ENCODE data around the gene PTPN5.

PTPN5 gene

DNA sequence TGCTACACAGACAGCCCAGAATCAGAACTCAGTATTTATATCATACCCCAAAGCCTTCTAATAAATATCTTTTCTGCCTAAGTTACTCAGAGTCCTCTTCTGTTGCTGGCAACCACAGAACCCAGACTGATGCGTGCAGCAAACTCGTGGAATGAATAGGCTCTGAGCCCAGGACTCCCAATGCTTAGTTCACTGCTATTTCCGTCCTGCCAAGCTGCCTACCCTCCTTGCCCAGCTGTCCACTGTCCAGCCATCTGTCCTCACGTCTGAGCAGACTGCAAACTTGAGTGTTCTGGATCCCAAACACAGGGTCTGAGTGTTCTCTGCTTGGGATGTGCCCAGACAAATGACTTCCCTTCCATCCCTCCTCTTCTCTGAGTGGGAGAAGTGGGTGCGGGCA lies 19.4 kb downstream of the PTPN5 start:
- DNase-seq, result no peak

DNA sequence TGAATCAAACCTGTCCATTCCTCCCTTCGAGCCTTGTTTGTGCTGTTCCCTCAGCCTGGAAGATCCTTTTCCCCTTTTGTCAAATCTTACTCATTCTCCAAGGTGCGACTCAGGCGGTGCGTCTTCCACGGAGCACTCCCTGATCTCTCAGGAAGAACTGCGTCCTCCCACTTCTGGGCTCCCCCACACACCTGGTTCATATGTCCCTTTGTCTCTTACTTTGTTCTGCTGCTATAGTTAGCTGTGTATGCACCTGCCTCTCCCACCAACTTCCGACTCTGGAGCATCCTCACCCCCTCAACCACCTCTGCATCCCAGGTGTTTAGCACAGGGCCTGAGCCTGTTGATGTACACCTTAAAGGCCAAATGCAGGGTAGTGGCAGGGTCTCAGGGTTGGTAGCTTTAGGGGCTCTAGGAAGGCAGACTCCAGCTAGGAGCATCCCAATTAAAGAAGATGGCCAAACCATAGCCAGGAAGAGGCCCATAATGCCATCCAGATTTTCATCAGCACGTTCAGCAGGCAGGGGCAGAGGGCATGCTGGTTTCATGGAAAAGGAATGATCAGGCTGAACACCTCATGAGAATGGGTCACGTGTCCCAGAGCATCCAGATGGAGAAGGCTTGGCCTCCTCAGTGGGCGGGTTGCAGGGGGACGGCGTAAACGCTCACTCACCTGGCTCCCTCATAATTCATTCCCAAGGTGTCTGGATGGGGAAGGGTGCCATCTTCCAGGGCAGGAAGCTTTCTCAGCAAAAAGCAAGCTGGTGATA lies 20.1 kb downstream of the PTPN5 start:
- no peak for DNase-seq

DNA sequence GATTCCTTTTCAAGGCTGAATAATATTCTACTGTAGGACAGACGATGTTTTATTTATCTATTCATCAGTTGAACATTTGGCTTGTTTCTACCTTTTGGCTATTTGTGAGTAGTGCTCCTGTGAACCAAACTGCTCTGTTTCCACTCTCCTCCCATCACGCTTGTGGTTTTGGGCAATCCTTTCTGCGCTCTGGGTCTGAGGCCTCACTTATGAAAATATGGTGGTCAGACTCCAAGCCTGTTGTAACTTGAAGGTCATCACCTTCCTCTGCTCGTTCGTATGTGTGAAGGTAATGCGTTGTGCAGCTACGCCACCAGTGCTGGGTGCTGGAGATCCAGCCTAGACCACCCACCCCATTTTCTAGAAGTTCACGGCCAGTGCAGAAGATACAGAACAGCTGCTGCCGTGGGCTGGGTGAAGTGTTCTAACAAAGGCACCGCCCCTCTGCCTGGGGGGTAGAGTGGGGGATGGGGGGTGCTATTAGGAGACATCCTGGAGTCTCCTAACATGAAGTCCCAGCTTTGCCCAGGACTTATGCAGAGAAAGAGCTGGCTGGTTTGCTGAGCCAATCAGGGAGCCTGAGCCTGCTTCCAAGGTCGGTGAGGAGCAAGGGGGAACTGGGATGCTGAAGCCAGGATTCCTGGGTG lies 21.0 kb downstream of the PTPN5 start:
- DNase-seq, result no peak

- DNase-seq, result no peak
Measured at GRCh38 chr11:18769802-18770456, 21.7 kb downstream of the PTPN5 start.

DNA sequence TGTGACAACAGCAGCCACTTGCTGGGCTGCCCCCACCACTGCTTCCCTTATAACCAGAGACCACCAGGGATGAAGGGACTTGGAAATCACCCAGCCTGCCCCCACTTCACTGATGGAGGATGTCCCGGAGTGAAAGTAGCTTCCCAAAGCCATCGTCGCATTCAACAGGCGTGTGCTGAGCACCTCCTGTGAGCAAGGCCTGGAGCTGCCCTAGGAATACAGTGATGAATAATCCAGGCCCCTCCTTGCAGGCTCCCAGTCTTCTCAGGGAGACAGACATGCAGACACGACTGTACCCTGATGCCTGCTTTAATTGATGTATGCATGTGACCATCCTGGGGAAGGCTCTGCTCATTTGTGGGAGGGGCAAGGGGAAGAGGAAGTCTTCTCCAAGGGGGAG lies 22.6 kb downstream of the PTPN5 start:
- DNase-seq, result no peak

- no peak for DNase-seq
Measured at GRCh38 chr11:18768472-18768901, 23.1 kb downstream of the PTPN5 start.

GRCh38 chr11:18766015-18766414 lies 25.6 kb downstream of the PTPN5 start:
- no peak for DNase-seq

GRCh38 chr11:18765554-18765953 lies 26.0 kb downstream of the PTPN5 start:
- no peak for DNase-seq

GRCh38 chr11:18761741-18762140 lies 29.9 kb downstream of the PTPN5 start:
- no peak for DNase-seq

- DNase-seq, result no peak
Measured at GRCh38 chr11:18761144-18761543, 30.5 kb downstream of the PTPN5 start.

DNA sequence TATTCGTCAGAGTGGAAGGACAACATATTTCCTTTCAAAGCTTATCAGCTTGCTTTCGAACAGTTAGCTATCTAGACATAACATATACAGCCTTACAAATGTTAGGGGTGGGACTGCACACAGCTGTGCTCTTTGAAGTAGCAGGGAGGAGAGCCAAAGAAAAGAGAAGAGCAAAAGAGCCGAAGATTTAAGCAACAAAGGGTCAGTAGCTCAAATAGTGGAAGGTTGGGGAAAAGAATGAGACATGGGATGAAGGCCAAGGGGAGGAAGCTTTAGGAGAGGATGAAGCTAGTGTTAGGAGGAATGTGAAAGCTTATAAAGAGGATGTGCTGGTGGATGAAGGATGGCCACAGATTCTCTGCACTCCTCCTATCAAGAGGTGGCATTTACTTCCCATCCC lies 33.8 kb downstream of the PTPN5 start:
- DNase-seq, result no peak

GRCh38 chr11:18756889-18757288 lies 34.7 kb downstream of the PTPN5 start:
- no peak for DNase-seq

GRCh38 chr11:18754308-18754707 lies 37.3 kb downstream of the PTPN5 start:
- no peak for DNase-seq

DNA sequence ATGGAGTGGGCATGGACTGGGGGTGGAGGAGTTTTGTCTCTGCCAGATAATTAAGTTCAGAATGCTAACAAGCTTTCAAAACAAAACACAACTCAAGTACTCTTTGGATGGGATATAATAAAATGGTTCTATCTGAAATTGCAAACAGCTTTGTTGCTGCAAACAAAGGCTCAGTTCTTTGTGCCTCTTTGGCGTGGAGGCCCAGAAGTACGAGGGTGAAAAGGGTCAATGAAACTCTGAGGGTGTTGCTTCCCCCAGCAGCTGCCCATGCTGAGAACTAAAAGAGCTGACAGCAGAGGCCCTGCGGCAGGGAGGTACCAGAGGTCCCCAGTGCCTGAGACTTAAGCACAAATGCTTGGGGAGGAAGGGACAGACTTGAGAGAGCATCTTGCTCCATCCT lies 39.1 kb downstream of the PTPN5 start:
- DNase-seq, result no peak

GRCh38 chr11:18750944-18751343 lies 40.7 kb downstream of the PTPN5 start:
- no peak for DNase-seq

- no peak for DNase-seq
Measured at GRCh38 chr11:18749681-18750319, 41.8 kb downstream of the PTPN5 start.

DNA sequence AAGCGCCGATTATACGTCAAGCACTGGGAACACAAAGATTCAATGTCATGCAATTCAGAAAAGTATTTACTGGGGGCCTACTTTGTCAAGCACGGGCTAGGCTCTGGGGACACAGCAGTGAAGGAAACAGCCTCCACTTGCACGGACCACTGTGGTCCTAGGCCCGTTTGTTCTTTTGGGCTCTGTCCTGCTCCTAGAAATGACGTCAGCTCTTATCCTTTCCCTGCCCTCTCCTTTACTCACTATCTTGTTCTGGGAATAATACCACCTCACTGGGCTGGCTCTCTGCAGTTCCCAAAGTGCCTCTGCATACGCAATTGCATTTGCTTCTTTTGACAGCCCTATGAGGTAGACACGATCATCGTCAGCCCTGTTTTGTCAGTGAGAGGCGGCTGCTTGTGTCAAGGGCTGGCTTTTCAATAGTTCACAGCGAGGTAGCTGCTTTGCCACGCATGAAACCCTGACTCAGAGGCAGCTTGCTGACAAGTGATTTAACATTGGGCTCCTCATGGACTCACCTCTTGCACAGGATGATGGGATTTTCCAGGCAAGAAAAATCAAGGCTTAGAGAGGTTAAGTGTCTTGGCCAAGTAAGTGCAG lies 42.7 kb downstream of the PTPN5 start:
- no peak for DNase-seq

DNA sequence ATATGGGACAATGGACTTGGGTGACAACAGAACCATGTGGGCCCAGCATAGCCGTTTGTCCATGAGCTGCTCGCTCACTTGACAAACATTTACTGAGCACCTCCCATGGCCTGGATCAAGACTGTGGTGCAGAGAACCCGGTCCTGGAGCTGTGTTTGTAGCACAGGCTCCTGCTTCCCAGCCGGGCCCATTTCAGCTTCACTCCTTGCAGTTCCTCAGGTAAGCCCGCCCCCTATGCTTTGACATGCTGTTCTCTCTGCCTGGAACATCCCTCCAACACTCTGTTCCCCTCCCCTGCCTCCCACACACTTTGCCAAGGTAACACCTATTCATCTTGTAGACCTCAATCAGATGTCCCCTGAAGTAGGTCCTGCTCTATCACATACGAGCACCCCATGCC lies 46.3 kb downstream of the PTPN5 start:
- no peak for DNase-seq

DNA sequence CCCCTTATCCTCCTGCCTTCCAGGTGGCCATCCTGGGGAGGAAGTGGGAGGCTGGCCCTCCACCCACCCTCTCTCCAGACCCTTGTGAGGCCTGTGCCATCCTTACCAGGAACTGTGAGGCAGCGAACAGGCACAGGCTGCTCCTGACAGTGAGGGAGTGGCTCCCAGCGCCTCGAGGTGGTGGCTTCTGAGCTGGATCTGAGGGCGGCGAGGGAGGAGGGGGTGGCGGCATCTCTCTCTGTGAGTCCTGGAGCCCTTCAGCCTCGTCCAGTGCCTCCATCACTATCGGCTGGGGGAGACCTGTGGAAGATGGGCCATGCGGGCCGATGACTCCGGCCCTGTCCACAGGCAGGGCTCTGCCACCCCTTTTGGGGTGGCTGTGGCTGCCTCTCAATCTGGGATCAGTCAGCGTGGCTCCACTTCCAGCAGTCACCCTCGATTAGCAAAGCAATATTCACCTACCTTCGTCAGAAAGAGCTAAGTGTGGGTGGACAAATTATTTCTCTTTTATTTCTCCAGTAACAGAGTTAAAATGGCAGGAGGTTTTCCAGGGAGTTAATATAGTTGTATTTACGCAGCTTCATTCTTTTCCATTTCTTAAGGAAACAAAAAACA lies 47.6 kb downstream of the PTPN5 start:
- no peak for DNase-seq

- no peak for DNase-seq
Measured at GRCh38 chr11:18743365-18743764, 48.2 kb downstream of the PTPN5 start.

- no peak for DNase-seq
Measured at GRCh38 chr11:18741783-18742182, 49.8 kb downstream of the PTPN5 start.

- DNase-seq, result no peak
Measured at GRCh38 chr11:18739685-18740084, 51.9 kb downstream of the PTPN5 start.

DNA sequence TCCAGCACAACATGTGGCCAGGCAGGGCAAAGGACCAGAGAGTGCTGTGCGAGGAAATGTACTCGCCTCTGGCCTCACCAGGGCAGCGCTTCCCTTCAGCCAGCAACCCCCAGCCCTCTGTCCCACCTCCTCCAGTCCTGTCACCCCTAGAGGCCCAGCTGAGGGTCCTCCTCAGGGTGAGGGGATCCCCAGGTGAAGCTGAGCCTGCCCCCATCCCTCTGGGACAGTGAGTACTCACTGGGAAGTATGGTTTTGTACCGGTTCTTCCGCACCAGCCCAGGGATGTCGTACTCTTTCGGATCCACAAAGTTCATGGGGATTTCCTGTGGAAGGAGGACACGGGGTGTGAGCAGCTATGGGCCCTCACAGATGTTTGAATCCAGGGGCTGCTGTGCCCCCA lies 54.0 kb downstream of the PTPN5 start:
- no peak for DNase-seq

All from effector CD4-positive, alpha-beta T cell (primary cell).